Subcutaneous abdominal adipose tissue (tissue), 5 donors: ENCODE data around the gene PSMD5.

Experiments
- H3K27ac ChIP-seq: one replicate; pipeline ENCODE4 v1.7.0; 2013; ENCODE audit warnings: low read depth, mild to moderate bottlenecking, inconsistent platforms, low read length, moderate library complexity
- H3K27me3 ChIP-seq, 5 donors: one replicate each; pipeline ENCODE4 v1.7.0; 2013; ENCODE audit warnings: low read length in 5 of 5, inconsistent platforms in 1 of 5; ENCODE audit not compliant: control insufficient read depth in 5 of 5, insufficient read depth in 4 of 5
- H3K36me3 ChIP-seq, 5 donors: one replicate each; pipeline ENCODE4 v1.7.0; 2013; ENCODE audit warnings: low read length in 5 of 5; ENCODE audit not compliant: control insufficient read depth in 5 of 5, insufficient read depth in 5 of 5
- H3K4me1 ChIP-seq, 5 donors: one replicate each; pipeline ENCODE4 v1.7.0; 2013; ENCODE audit warnings: low read length in 5 of 5, mild to moderate bottlenecking in 3 of 5, moderate library complexity in 1 of 5; ENCODE audit not compliant: control insufficient read depth in 5 of 5, insufficient read depth in 5 of 5
- H3K4me3 ChIP-seq, 5 donors: one replicate each; pipeline ENCODE4 v1.7.0; 2013; ENCODE audit warnings: low read length in 5 of 5, low read depth in 1 of 5
- H3K9ac ChIP-seq, 5 donors: one replicate each; pipeline ENCODE4 v1.7.0; 2013; ENCODE audit warnings: low read length in 5 of 5, mild to moderate bottlenecking in 4 of 5, moderate library complexity in 3 of 5
- H3K9me3 ChIP-seq, 5 donors: one replicate each; pipeline ENCODE4 v1.7.0; 2013; ENCODE audit warnings: low read length in 5 of 5; ENCODE audit not compliant: control insufficient read depth in 5 of 5
- donor health status: healthy.
- donor health status: healthy.
- donor health status: healthy.
- donor health status: healthy.
- donor health status: healthy.

The PSMD5 gene

DNA sequence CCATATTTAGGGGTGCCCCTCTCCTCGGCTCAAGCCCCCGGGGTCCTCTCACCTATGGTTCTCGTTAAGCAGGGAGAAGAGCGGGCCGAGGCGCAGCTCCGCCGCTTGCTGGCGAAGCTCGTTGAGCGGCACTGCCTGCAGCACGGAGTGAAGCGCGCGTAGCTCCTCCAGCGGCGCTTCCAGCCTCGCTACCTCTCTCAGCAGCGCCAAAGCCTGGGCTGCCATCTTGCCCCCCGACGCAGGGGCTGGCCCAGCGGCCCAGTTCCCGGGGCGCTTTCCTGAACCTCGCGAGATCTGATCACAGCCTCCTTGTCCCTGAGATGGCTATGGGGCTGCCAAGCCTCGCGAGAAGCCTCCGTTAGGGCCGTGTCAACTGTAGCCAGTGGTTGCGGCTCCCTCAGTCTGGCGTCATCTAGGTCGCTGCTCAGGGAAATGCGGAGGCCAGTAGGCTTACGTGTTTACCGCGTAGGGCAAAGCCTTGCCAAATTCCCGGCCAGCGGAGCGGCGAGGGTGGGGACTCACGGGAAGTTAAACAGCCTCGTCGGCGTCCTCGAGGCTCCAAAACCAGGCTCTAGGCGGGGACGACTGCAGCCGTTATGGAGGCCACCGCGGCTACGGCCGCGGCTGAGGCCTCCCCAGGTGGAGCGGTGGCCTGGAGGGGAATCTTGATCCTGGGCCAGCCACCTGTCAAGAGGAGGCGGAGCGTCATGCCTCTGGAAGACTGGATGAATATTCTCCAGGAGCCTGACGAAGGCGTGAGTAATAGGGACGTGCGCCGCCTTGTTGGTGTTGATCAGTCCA, at the start of gene PSMD5:
PSMD5 (minus strand) TSS at position 238 of the 801 bp plus-strand sequence; CDS start at position 225, 13 bp downstream.
- H3K27ac ChIP-seq, result peak within 1 kb of the TSS; percentile 90
- H3K9me3 ChIP-seq, result no peaks in the 10 kb centered on the region
- H3K27me3 ChIP-seq, result no peaks in the 10 kb centered on the region
- peak within 1 kb of the TSS; percentile 86 to 97 (median 93) for H3K4me3 ChIP-seq
- H3K9ac ChIP-seq, result peak within 1 kb of the TSS; percentile 78 to 99 (median 98)
- H3K4me1 ChIP-seq, result peaks cover 2 to 27% (median 21%) of the 10 kb centered on the region in 5 donors
- peaks cover 0 to 9% (median 4%) of the 10 kb centered on the region in 5 donors for H3K36me3 ChIP-seq

GRCh38 chr9:120891884-120892747, 49.4 kb upstream of the PSMD5 start:
- no peak overlapping the region for H3K4me3 ChIP-seq
- no peaks in the 10 kb centered on the region for H3K9me3 ChIP-seq
- H3K36me3 ChIP-seq, result no peaks in the 10 kb centered on the region
- H3K27me3 ChIP-seq, result no peaks in the 10 kb centered on the region
- peaks cover 0 to 14% (median 11%) of the 10 kb centered on the region in 5 donors for H3K4me1 ChIP-seq
- no peak overlapping the region for H3K27ac ChIP-seq
- H3K9ac ChIP-seq, result no peak overlapping the region

GRCh38 chr9:120891245-120891883, 48.6 kb upstream of the PSMD5 start:
- H3K4me3 ChIP-seq, result no peak overlapping the region
- H3K9me3 ChIP-seq, result no peaks in the 10 kb centered on the region
- H3K9ac ChIP-seq, result no peak overlapping the region
- H3K27me3 ChIP-seq, result no peaks in the 10 kb centered on the region
- peaks cover 0 to 12% (median 11%) of the 10 kb centered on the region in 5 donors for H3K4me1 ChIP-seq
- H3K27ac ChIP-seq, result no peak overlapping the region
- no peaks in the 10 kb centered on the region for H3K36me3 ChIP-seq

DNA sequence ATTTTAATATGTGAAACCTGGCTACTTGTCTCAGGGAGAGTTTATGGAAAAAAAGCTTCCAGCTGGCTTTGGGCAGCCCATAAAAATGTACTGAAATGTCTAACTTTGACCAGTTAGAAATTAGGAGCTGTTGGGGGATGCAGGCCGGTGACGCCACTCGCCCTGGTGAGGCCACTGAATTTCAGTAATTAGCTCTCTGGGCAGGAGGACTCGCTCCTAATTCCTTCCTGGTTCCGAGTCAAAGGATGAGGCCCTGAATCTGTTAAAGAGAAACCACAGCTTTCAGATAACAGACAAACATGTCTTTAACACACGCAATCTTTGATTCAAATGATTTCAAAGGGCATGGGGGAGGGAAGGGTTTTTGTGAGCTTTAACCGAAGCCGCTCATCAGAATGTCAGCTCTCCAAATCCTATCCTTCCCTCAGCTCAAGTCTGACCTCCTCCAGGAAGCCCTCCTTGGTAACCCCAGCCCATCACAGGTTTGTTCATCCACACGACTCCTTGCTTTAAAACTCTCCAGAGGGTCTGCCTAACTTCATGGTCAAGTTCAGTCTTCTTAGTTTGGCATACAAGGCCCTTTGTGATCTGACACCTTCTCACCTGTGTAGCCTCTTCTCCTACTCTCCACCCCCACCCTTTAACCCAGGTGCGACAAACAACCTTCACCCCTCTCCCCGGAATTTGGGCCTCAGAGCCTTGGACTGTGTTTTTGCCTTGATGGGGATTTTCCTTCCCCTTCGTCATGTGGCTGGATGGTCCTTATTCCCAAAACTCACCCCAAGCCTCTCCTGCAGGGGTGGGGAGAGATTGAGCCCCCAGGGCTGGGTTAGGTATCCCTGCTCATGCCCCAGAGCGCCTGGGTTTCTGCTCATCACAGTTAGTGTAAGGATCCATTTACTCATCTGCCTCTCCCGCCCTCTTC, 47.9 kb upstream of the PSMD5 start:
- no peak overlapping the region for H3K27ac ChIP-seq
- no peaks in the 10 kb centered on the region for H3K36me3 ChIP-seq
- no peaks in the 10 kb centered on the region for H3K27me3 ChIP-seq
- H3K4me3 ChIP-seq, result no peak overlapping the region
- H3K9me3 ChIP-seq, result no peaks in the 10 kb centered on the region
- peaks cover 0 to 19% (median 17%) of the 10 kb centered on the region in 5 donors for H3K4me1 ChIP-seq
- H3K9ac ChIP-seq, result no peak overlapping the region

DNA sequence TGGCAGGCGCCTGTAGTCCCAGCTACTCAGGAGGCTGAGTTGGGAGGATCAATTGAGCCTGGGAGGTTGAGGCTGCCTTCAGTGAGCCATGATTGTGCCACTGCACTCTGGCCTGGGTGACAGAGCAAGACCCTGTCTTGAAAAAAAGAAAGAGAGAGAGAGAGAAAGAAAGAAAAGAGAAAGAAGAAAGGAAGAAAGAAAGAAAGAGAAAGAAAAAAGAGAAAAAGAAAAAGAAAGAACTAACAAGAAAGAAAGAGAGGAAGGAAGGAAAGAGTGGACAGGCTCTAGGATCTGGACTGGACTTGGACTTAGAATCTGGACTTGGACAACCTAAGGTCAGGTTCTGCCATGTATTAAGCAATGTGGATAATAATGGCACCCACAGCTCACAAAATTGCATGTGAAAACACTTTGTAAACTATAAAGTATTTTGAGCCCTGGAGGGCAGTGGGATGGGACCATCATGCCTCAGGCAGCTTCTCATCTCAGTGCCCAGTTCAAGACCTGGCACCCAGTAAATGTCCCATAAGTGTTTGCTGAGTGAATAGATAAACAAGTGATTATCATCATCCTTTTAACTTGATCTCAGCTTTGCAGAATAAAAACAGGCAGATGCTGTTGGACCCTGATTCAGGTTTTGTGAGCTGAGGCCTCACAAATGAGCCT, 47.0 kb upstream of the PSMD5 start:
- no peak overlapping the region for H3K27ac ChIP-seq

DNA sequence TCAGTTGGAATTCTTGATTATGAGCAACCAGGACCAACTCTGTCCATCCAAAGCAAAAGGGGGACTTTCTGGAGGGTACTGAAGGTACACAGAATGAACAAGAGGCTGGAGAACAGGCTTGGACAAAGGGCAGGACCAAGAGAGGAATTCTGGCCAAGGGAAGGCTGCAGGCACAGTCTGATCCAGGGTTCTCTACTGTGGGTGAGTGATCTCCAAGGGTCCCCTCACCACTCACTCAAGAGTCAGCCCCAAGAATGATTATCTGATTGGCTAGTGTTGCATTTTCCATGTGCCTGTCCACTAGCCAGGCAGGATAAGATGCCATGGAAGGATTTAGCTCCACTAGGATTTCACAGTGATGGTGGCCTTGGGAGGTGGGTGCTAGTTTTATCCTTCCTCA, 45.9 kb upstream of the PSMD5 start:
- no peaks in the 10 kb centered on the region for H3K36me3 ChIP-seq
- no peak overlapping the region for H3K4me3 ChIP-seq
- no peak overlapping the region for H3K9ac ChIP-seq
- H3K27ac ChIP-seq, result no peak overlapping the region
- peaks cover 0 to 11% (median 8%) of the 10 kb centered on the region in 5 donors for H3K4me1 ChIP-seq
- H3K27me3 ChIP-seq, result no peaks in the 10 kb centered on the region
- H3K9me3 ChIP-seq, result no peaks in the 10 kb centered on the region

More for the DNA sequence above, 47.0 kb upstream of the PSMD5 start:
- Histone ChIP-seq H3K27me3 (no peaks in the 10 kb centered on the region), H3K9ac (no peak overlapping the region), H3K4me1 (peaks cover 0 to 16% (median 14%) of the 10 kb centered on the region in 5 donors), H3K9me3 (no peaks in the 10 kb centered on the region), H3K4me3 (no peak overlapping the region), H3K36me3 (no peaks in the 10 kb centered on the region)

- H3K36me3 ChIP-seq, result no peaks in the 10 kb centered on the region
- no peaks in the 10 kb centered on the region for H3K9me3 ChIP-seq
- no peak overlapping the region for H3K27ac ChIP-seq
- peaks cover 0 to 1% (median 0%) of the 10 kb centered on the region in 5 donors for H3K27me3 ChIP-seq
- peaks cover 0 to 11% (median 8%) of the 10 kb centered on the region in 5 donors for H3K4me1 ChIP-seq
- H3K9ac ChIP-seq, result no peak overlapping the region
- H3K4me3 ChIP-seq, result no peak overlapping the region
Observed at GRCh38 chr9:120886490-120886967, 43.8 kb upstream of the PSMD5 start.

DNA sequence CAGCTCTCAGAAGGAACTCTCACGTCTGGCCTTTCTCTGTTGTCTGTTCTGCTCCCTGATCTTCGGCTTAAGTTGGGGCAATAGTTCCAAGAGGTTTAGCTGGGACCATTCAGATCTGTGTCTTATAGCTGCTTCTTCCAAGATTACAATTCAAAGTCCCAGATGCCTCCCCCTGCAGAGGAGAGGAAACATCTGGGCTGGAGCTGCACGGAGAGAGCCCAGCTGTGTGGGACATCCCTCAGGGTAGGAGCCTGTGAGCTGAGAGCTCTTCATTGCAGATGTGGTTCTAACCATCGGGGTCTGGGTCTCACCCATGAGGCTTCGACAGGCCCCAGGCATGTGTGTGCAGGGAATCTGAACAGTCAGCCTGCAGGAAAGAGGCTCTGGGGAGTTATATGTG, 43.2 kb upstream of the PSMD5 start:
- Histone ChIP-seq H3K9me3 (no peaks in the 10 kb centered on the region), H3K27me3 (peaks cover 0 to 3% (median 0%) of the 10 kb centered on the region in 5 donors), H3K36me3 (no peaks in the 10 kb centered on the region), H3K4me3 (no peak overlapping the region), H3K27ac (no peak overlapping the region), H3K9ac (no peak overlapping the region), H3K4me1 (peaks cover 0 to 11% (median 8%) of the 10 kb centered on the region in 5 donors)
